Midbrain (tissue), 1 donor: Measurements from ENCODE around the gene SIRT1.
"Not testable (repeated sequence)": the region's sequence is repeated elsewhere in the genome, so short reads cannot be mapped to it uniquely, and the experiment has no call there.

Source experiments
- DNase-seq: peaks from one replicate; lab custom pipeline; 2025; lab: John Stamatoyannopoulos, UW

Gene SIRT1

DNA sequence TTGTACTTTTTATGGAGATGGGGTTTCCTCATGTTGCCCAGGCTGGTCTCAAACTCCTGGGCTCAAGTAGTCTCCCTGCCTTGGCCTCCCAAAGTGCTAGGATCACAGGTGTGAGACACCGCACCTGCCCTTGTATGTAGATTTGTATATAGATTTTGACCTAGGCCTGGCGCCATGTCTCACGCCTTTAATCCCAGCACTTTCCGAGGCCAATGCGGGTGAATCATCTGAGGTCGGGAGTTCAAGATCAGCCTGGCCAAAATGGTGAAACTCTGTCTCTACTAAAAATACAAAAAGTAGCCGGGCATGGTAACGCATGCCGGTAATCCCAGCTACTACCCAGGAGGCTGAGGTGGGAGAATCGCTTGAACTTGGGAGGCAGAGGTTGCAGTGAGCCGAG lies 7.0 kb upstream of the SIRT1 start:
- DNase-seq, result not testable (repeated sequence)

GRCh38 chr10:67878133-67878532 lies 6.3 kb upstream of the SIRT1 start:
- no peak for DNase-seq

- DNase-seq, result no peak
Observed at GRCh38 chr10:67883710-67884312, 645 bp upstream of the SIRT1 start.

DNA sequence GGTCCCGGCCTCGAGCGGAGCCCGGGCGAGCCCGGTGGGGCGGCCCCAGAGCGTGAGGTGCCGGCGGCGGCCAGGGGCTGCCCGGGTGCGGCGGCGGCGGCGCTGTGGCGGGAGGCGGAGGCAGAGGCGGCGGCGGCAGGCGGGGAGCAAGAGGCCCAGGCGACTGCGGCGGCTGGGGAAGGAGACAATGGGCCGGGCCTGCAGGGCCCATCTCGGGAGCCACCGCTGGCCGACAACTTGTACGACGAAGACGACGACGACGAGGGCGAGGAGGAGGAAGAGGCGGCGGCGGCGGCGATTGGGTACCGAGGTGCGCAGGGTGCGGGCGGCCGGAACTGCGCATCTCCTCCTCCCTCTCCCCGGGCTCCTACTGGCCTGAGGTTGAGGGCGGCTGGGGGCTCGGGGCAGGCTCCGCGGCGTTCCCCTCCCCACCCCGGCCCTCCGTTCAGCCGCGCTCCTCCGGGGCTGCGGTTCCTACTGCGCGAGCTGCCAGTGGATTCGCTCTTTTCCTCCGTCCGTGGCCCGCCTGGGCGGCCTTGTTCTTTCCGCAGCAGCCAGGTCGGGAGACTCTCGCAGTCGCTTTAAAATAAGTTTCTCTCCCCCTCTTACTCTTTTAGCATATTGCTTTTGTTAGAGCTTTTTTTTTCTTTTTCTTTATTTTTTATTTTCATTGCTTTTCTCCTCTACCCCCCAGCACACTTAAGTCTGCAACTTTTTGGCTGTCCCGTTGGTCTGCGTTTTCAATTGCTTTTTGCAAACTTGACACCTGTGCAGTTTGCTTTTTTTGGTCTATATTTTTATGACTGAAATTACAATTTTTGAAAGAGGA lies 600 bp downstream of the SIRT1 start:
- DNase-seq, result peak; percentile 79

- DNase-seq, result no peak
Observed at GRCh38 chr10:67893637-67894036, 9.2 kb downstream of the SIRT1 start.

- DNase-seq, result no peak
Observed at GRCh38 chr10:67903581-67903980, 19.1 kb downstream of the SIRT1 start.

DNA sequence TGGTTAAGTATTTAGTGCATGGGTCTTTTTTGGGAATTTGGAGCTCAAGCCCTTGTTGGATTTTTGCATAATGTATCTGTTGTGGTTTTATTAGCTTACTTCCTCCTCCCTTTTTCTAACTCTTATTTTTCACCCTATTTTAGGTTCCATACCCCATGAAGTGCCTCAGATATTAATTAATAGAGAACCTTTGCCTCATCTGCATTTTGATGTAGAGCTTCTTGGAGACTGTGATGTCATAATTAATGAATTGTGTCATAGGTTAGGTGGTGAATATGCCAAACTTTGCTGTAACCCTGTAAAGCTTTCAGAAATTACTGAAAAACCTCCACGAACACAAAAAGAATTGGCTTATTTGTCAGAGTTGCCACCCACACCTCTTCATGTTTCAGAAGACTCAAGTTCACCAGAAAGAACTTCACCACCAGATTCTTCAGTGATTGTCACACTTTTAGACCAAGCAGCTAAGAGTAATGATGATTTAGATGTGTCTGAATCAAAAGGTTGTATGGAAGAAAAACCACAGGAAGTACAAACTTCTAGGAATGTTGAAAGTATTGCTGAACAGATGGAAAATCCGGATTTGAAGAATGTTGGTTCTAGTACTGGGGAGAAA lies 28.0 kb downstream of the SIRT1 start:
- DNase-seq, result no peak

- DNase-seq, result no peak
Observed at GRCh38 chr10:67914777-67915340, 30.4 kb downstream of the SIRT1 start.

DNA sequence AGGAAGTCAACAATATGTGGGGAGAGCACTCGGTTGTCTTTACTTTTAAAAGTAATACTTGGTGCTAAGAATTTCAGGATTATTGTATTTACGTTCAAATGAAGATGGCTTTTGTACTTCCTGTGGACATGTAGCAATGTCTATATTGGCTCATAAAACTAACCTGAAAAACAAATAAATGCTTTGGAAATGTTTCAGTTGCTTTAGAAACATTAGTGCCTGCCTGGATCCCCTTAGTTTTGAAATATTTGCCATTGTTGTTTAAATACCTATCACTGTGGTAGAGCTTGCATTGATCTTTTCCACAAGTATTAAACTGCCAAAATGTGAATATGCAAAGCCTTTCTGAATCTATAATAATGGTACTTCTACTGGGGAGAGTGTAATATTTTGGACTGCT lies 32.7 kb downstream of the SIRT1 start:
- no peak for DNase-seq

DNA sequence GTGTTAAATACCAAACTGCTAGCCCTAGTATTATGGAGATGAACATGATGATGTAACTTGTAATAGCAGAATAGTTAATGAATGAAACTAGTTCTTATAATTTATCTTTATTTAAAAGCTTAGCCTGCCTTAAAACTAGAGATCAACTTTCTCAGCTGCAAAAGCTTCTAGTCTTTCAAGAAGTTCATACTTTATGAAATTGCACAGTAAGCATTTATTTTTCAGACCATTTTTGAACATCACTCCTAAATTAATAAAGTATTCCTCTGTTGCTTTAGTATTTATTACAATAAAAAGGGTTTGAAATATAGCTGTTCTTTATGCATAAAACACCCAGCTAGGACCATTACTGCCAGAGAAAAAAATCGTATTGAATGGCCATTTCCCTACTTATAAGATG lies 33.2 kb downstream of the SIRT1 start:
- DNase-seq, result no peak

GRCh38 chr10:67921065-67921464 lies 36.6 kb downstream of the SIRT1 start:
- DNase-seq, result no peak

- DNase-seq, result no peak
Observed at GRCh38 chr10:67923551-67923950, 39.1 kb downstream of the SIRT1 start.

- no peak for DNase-seq
Observed at GRCh38 chr10:67924136-67924535, 39.7 kb downstream of the SIRT1 start.

DNA sequence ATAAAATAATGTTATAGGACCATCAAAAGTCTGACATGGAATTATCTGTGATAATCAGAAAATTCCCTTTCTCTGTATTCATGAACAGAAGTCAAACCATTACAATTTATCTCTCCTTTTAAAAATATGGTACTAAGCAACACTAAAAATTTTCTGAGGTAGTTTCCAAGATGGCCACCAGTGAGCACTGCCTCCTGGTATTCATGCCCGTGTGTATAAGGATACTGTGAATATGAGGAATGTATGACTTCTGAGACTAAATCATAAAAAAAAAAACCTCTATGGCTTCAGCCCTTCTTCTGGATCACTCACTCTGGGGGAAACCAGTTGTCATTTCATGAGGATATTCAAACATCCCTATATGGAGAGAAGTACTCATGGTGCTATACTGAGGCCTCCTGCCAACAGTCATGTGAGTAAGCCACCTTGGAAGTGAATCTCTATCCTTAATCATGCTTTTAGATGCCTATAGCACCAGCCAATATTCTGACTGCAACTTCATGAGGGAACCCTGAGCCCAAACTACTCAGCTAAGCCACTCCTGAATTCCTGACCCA lies 41.1 kb downstream of the SIRT1 start:
- DNase-seq, result no peak

- DNase-seq, result no peak
Observed at GRCh38 chr10:67926951-67927350, 42.5 kb downstream of the SIRT1 start.

GRCh38 chr10:67933199-67933598 lies 48.7 kb downstream of the SIRT1 start:
- DNase-seq, result no peak

GRCh38 chr10:67934336-67934735 lies 49.9 kb downstream of the SIRT1 start:
- DNase-seq, result peak; percentile 4

- no peak for DNase-seq
Observed at GRCh38 chr10:67935223-67935622, 50.8 kb downstream of the SIRT1 start.

DNA sequence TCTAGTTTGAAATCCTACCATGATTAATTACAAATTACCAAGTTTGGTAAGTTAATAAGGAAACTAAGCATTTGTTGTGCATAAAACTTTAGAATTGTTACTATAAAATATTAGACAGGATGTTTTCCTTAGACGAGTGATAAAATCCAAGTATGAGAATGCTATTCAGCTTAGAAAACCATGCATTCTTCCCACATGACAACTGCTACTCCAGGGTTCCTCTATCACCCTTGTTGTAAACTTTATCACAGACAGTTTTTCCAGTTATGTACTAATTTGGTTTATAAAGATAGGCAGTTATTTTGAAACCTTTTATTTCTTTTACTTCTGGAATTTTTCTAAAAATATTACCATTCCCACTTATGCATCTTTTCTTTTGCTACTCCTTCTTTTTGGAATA lies 52.0 kb downstream of the SIRT1 start:
- DNase-seq, result no peak

DNA sequence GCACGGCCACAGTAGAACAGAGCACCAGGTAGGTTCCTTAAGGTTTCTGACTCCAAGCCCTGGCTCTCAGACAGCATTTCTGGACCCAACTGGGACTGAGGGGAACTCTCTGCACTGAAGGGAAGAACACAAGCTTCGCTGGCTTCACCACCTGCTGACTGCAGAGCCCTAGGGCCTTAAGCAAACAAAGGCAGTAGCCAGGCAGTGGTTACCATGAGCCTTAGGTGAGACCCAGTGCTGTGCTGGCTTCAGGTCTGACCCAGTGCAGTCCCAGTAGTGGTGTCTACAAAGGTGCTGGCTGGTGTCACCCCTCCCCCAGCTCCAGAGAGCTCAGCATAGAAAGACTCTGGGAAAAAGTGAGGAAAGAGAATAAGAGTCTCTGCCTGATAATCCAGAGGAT lies 59.5 kb downstream of the SIRT1 start:
- no peak for DNase-seq

- DNase-seq, result no peak
Observed at GRCh38 chr10:67955614-67956013, 71.2 kb downstream of the SIRT1 start.

DNA sequence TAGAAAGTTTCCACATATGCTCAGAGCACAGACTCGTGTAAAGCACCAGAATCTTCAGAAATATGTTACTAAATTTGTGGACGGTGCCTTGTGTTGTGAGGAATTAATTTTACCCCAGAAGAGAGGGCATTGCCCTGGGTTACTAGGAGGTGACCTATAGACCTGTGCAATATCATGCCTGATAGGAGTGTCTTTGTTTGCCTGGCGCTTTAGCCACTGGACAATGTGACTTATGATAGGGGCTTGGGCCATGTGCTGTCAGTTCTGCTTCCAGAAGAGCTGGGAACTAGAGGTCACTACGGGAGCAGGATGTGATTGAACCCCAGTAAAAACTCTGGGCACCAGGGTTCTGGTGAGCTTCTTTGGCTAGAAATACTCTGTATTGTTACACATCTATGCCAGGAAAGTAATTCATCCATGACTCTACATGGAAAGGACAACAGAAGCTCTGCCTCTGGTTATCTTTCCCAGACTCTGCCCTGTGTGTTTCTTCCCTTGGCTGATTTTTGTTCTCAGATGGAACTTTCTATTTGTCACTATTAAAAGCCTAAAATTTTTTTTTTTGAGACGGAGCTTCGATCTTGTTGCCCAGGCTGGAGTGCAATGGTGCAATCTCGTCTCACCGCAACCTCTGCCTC lies 75.5 kb downstream of the SIRT1 start:
- DNase-seq, result no peak
